NCI-H82 (cell line): ENCODE measurements around the gene RPL27A.

ENCODE experiments used
- DNase-seq: peaks from one replicate; lab custom pipeline; 2025; lab: John Stamatoyannopoulos, UW

Gene RPL27A

DNA sequence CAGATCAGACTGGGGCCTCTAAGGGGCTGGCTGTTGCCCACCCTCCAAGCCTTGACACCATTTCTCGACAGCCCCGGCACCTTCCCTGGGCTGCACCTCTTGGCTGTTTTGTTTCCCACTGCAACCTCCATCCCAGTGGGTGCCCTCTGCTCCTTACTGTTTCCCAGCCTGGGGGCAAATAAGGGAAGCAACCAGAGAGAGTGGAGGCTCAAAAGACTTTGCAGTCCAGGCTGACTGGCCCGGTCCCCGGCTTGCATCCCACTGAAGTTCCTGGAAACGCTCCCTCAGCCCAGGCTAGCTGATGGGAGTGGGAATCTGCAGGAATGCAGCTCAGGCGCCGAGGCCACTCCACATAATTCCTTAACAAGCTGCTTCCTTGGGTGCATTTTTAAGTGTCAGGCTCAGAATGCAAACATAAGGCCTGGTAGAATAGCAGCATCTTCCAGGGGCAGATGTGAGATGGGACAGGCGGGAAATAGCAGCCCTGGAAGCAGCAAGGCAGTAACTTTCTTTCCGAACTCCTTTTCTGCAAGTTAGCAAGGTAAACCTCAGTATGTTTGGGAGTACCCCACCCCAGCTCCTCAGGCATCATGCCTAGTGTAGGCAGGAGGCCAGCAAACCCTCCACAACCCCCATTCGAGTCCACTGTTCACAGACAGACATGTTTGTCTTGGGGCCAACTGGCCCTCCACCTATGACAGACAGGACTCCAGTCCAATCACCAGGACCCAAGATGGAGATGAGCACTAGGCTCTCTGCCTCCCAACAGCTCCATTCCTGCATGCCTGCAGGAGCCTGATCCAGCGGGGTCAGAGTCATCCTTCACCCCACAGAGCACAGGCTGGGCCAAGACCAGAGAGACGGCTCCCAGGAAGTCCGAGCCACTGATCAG, 39.3 kb downstream of the RPL27A start:
- DNase-seq, result peak; percentile 14

DNA sequence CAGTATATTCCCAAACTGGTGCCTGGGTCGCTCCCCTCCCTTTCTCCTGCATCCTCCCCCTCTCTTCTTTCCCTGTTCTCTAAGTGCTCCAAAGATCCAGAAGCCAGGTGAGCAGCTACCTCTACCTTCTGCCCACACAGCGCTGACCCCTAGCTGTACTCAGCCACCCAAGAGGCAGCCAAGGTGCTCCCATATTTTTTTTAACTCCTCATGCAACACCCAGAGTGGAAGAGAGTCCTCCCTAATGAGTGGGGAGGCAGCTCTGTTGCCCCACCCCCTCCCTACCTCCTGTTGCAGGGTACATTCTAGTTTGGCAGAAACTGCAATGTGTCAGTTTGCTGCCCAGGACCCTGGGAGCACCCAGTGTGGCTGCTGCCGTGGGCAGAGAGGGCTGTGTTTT, 40.2 kb downstream of the RPL27A start:
- no peak for DNase-seq

DNA sequence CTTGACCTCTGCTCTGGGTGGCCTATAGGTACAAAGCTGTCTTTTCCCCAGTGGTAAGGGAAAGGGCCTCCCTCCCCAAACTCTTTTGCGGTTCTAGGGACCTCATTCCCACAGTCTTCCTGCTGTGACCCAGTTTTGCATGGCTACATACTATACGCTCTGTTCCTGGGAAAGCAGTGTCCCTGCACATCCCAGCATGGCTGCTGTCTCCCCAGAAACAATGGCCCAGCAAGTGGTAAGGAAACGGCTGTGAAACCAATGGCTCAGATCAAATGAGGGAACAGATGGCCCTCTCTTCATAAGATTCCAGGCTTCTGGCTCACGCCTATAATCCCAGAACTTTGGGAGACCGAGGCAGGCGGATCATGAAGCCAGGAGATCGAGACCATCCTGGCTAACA, 41.1 kb downstream of the RPL27A start:
- peak; percentile 53 for DNase-seq

DNA sequence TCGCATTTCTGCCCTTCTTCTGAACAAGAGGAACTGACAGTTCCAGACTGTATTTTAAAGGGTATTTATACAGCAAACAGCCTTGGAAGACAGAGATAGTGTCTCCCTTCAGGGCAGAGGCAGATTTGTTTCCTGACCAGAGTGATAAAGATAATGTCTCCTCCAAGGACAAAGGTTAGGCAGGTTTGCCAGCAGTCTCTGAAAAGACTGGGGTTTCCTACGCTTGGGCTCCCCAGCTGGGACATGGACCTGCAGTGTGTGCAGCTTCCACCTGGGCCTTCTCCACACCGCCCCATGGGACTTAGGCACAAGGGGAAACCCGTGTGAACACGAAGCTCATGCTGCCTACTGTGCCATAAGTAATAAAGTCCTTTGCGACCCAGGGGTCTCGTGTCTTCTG, 42.1 kb downstream of the RPL27A start:
- DNase-seq, result no peak

- peak; percentile 77 for DNase-seq
Observed at GRCh38 chr11:8726395-8726794, 43.8 kb downstream of the RPL27A start.

DNA sequence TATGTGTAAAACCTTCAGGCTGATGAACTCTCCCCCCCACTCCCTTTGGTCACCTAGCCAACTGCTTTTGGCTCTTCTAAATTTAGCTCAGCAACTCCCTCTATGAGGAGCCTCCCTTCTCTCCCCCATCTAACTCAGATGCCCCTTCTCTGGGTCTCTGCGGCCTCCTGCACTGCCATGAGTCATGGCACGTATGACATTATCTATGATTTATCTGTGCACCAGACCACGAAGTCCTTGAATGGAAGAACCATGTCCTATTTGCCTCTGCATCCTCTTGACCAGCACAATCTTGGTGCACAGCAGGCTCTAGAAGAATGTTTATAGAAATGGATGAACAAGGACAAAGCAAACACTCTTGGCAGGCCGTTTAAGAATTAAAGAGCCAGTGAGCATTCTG, 46.0 kb downstream of the RPL27A start:
- DNase-seq, result no peak

- no peak for DNase-seq
Observed at GRCh38 chr11:8729067-8729466, 46.5 kb downstream of the RPL27A start.

GRCh38 chr11:8729837-8730696, 47.5 kb downstream of the RPL27A start:
- DNase-seq, result no peak

GRCh38 chr11:8730697-8731020, 48.1 kb downstream of the RPL27A start:
- no peak for DNase-seq

- DNase-seq, result no peak
Observed at GRCh38 chr11:8731647-8732323, 49.2 kb downstream of the RPL27A start.

- no peak for DNase-seq
Observed at GRCh38 chr11:8732324-8732670, 49.7 kb downstream of the RPL27A start.

GRCh38 chr11:8732748-8733241, 50.2 kb downstream of the RPL27A start:
- no peak for DNase-seq

DNA sequence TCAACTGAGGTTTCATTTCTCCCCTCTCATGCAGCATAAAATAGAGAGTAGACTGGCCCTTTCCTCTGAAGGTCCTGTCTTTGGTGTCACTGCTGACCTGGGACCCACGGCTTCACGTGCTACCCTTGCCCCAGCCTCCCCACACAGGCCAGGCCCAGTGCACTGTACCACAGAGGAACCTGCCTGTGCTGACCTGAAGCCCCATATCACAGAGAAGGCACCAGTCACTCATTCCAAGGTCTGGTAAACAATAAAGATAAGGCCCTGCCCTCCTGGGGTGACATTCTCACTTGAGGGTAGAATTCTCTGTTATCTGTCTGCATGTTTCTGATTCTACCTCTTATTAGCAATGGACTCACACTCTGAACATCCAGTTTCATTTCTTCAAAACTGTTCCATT, 51.3 kb downstream of the RPL27A start:
- no peak for DNase-seq

DNA sequence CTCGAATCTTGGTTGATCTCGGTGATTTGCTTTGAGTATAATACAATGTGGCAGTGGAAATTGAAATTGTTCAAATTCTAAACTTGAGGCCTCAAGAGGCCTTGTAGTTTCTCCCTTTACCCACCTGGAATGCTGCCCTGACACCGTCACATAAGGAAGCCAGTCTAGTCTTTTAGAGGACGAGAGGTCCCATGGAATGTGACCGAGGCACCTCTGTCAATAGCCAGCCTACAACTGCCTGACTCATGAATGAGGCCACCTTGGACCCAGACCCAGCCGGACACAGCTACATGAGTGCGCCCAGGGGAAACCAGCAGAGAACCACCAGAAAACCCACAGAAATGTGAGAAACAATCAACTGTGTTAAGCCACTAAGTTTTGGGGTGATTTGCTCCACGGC, 52.5 kb downstream of the RPL27A start:
- no peak for DNase-seq

GRCh38 chr11:8739309-8739793, 56.8 kb downstream of the RPL27A start:
- DNase-seq, result no peak
